ENCODE data around the gene RAP2A.
A peak's percentile ranks its signal among the peaks of the same experiment; 100 is the strongest.

Gene RAP2A

DNA sequence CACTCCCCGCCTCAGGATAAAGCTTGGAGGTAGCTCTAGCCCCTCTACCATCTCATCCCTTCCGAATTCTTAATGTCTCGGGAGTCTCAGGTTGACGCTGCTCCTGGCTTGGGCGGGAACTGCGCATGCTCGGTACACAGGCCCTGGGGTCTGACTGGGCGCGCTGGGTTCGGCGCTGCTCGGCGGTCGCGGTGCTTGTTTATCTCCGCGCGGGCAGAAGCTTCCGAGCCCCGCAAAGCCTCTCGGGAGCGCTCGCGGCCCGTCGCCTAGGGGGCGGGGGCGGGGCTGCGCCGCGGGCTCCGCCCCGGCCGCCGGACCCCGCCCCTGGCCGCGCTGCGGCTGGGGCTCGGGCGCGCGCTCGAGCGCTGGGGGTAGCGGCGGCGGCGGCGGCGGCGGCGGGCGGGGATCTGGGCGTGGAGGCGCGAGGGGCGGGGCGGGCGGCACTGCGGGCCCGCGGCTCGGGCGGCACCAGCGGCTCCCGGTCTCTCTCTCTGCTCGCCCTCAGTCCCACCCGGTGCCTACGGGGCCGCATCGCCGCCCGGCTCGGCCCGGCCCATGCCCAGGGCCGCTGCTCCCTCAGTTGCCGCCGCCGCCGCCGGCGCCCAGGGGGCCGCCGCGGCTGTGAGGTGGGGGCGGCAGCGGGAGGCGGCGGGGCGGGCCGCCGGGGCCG, at the start of gene RAP2A:
Gene RAP2A, plus strand, starts transcription at position 443 of the 670 bp plus-strand sequence. CDS start 302 bp downstream, outside the sequence.
- peak; percentile 83 for DNase-seq

DNA sequence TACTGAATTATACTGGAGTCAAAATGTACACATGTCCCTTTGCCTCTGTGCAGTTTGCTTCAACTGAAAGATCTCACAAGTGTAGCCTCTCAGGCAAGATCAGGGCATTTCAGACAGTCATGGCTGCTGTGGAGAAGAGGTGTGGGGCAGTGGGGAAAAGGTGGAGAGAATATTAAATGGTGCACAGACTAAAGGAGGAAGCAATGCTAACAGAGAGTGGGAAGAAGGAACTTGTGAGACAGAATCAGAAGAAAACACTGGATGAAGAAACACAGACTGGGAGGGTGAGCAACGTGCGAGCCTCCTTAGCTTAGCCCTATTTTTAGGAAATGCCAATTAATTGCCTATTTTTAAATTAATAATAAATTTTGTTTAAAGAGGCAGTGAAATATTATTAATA, 49.6 kb upstream of the RAP2A start:
- no peak for DNase-seq

DNA sequence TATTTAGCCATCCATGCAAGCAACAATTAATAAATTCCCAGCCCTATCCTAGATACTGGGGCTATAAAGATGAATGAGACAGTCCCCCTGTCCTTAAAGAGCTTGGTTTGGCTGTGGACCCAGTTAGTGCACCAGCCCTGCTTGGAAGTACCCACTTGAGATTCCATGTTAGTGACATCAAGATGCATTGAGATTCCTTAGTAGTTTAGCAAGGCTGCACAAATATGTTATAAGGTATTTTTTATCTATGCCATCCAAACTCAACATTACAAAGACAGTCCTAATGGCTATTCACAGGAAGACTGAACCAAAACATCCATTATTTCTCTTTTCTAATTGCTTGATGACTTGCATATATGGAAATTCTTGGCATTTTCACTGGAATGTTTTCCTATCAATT, 48.8 kb upstream of the RAP2A start:
- no peak for DNase-seq

DNA sequence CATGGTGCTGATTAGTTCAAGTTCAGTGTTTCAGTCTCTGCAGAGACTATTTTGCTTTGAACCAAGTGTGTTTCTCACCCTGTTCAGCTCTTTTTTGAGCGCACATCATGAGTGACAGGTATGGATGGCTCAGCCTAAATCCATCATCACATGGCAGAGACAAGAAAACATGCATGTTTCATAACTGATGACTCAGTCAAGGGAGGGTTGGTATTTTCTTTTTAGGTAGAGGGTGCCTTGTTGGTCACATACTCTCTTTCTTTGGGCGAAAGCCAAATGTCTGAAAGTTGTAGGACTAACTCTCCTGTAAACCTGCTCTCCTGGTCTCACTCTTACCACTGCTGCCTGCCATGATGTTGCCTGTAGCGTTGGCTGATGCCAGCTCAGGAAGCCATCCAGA, 48.1 kb upstream of the RAP2A start:
- no peak for DNase-seq

DNA sequence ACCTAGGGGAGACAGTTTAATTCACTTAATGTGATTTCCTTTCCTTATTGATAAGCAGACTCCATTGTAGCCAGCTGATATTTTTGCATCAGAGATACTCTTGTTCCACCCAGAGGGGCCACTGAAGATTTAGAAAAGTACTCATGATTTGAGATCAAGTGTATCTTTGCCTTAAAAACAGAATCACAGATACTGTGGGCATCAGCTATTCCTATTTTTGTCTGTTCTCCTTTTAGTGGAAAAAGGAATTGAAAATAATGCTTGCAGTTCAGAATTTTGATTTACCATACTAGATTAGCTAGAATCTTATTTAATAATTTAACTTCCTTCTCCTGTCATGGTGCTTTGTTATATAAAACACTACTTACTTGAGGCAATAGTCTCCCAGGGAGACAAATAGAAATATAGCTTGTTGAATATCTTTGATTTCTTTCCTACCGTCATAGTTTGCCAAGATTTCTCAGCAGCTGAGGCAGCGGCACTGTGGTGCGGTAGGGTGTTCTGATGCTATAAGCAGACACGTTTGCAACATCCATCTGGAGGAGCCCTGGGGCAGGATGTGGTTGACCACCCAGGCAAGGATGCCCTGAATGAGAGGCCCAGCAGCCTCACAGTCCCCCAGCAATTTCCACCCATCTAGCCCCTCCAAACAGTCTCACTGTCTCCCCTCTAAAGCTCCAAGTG, 47.0 kb upstream of the RAP2A start:
- DNase-seq: no peak

DNA sequence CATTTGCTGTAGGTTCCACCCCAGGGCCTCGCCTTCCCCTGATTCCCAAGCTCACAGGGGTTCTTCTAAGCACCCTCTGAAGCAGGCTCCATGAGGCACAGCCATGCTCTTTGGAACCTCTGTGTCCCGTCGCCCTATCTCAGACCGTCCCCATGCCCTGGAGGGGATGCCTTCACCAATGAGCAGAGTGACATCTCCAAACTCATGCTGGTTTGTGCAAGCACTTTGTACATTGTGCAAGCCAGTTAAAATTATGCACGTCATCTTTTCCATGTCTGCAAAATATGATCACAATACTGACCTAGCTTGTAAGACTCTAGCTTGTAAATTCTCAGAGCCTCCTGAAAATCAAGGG, 46.5 kb upstream of the RAP2A start:
- DNase-seq: no peak

DNA sequence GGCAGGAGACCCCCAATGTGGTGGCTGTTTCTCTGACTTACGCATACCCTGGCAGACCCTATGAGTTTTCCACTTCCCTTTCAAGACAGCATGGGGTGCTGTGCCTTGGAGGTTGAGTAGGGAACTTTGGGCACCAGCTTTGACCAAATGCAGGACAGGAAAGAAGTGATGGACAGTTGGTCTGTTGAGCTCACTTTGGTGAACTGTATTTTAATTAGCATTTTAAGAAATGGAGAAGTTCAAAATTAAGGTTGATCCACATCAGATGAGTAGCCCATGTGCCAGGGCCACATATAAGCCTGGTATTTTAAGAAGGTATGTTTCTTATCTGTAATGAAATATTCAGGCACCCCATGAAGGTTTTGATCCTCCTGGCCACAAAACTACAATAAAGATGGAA, 46.1 kb upstream of the RAP2A start:
- DNase-seq: no peak

DNA sequence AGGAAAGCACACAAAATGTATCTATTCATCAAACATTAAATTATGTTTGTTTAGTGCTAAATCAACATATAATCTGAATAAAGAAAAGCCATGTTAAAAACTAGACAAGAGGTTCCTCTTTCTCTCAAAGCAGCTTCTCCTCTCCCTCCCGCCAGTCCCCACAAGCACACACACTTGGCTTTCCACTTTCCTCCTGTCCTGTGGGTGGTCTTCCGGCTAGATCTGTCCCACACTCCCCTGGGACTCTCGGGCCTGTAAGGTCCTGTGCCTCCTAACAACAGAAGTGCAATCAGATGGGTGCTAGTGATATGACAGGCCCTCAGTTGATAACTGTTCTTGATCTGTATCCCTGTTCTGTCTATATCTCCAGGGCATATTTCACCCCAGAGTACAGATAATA, 45.6 kb upstream of the RAP2A start:
- DNase-seq: no peak

DNA sequence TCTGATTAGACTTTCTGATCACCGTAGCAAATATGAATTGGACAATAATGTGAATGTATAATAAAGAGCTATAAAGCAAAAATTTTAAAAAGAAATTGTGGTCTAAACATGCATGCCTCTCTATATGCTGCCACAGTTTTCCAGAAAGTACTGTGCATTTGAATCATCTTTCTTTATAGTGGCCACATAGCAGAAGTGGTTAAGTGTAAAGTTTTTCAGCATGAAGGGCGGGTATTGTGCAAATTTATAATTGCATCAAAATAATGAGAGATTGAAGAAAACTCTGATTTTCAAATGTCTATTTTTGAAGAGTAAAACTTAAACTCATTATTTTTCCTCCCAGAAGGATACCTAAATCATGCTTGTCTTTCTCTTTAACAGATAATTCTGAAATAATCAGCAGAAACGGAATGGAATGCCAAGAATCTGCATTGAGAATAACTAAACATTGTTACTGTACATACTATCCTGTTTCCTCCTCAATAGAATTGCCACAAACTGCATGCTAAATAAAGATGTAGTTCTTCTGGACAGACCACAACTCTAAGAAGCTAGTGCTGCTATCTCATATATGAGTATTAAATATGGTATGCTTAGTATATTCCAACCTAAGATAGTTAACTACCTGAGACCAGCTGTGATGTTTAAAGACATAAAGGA, 42.9 kb upstream of the RAP2A start:
- no peak for DNase-seq

DNA sequence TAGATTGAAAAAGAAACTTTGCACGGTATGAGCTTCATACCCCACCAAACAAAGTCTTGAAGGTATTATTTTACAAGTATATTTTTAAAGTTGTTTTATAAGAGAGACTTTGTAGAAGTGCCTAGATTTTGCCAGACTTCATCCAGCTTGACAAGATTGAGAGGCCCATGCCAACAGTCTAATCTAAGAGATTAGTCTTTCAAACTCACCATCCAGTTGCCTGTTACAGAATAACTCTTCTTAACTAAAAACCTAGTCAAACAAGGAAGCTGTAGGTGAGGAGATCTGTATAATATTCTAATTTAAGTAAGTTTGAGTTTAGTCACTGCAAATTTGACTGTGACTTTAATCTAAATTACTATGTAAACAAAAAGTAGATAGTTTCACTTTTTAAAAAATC, 41.9 kb upstream of the RAP2A start:
- no peak for DNase-seq

DNA sequence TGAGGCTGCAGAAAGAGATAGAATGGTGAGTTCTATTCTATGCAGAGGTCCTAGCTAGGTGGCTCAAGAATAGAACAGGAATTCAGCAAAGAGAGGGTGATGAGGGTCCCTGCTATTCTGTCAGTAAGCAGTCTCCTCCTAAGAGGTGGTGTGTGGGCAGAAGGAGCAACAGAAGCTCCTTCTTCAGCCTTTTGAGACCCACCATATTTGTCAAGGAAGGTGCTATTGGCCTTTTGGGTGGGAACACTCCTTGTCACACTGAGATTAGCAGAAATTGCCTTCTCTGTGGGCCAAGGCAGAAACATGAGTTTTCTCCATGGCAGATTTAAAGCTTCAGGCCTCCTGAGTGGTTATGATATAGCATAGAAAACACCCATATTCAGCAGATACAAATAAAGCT, 39.4 kb upstream of the RAP2A start:
- no peak for DNase-seq

DNA sequence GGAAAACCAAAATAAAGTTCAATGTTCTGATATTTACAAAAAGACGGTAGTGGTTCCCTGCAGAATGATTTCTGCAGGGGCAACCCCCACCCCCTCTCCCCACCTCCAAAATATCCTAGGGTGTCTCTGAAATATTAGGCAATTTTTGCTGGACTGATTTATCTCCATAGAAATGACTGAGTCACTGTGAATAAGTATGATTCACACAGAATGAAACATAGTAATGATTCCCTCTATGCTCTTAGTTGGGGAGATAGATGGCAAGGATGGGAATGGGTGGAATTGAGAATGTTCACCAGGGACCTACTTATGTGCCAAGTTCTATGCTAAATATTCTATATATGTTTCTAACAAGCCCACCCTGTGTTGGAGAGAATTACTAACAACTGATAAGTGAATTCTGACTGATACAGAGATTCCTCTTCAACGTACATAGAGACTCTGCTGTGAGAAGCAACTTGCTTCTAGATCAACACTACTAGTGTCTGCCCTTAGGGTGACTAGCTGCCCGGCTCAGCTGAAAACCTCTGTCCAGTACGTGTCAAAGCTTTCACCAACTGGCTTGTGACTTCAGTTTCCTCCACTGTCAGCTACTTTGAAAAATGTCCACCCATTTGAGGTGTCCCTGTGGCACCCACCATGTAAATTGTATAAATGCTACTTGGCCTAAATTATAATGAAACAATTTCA, 38.4 kb upstream of the RAP2A start:
- DNase-seq: no peak

DNA sequence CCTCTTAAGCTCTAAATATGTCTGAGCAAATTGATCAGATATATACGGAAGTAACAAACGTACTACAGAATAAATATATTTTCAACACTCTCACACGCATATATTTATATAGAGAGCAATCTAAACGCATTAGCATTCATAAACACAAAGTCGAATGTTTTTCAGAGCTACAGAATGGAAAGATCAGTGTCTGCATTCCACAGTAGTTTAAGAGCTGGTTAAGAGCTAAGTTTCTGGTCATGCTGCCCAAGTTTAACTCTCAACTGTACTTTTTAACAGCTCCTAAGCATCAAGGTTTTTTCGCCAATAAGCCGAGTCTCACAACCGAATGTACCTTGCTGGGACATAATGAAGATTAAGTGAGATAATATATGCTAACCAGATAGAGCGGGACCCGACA, 36.7 kb upstream of the RAP2A start:
- no peak for DNase-seq

DNA sequence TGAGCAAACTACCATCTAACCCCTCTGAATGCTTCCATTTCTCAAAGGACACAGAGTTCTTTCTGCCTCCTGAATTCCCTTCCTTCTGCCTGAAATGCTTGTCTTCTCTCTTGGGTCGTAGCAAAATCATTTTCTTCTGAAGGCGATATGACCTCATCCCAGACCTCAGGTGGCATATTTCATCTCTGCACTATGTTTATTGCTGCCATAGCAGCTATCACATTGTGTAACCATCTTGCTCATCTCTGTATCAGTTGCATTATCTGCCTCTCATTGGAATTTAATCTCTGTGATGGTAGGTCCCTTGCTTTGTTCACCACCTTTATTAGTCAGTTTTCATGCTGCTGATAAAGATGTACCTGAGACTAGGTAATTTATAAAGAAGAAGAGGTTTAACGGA, 32.5 kb upstream of the RAP2A start:
- no peak for DNase-seq

DNA sequence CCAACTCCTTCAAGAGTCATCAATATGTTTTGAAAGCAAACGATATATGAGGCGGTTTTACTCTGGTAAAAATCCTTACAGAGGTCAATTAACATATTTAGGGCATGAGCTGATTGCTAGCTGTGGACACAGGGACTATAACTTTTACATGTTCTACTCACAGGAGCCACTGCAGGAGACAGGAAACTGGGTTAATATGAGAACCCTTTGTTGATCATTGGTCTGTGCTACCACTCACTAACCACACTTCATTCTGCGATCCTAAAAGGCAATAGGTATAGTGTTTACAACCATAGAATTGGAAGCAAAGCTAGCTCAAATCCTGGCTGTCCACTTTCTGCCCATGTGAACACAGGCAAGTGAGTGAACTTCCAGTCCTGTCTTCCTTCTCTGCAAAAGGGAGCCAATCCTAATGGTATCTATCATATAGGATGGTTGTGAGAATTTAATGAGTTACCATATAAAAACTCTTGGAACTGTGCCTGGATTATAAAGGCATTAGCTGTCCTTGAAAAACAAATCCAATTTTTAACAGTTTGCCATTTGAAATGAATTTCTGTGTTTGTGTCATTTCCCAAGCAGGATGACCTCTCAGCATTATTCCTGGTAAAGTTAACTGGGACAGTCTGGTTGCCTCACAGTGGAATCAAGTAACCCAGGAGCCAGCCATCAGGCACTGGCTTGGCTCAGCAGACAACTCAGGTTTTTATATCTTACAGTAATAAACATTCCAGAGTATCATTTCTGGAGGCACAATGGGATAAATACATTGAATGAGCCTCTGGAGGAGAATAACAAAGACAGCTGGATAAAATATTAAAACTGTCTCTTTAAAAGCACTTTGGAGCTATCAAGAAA, 29.8 kb upstream of the RAP2A start:
- DNase-seq: no peak

DNA sequence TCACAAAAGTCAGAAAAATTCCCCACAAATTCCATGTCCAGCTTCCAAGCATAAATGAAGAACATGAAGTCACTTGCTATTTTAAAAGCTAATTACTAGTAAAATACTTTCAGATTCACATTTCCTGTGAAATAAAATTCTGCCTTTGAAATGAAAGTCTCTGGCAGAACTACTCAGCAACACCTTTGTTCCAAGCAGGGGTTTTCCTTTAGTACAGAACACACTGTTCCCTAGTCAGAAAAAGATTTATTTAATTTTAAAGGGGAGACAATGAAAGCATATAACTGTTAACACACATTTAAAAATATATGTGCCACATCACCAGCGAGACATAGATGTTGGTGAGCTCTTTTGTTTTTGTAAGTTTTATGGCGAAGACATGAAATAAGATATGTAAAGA, 26.4 kb upstream of the RAP2A start:
- DNase-seq: no peak

DNA sequence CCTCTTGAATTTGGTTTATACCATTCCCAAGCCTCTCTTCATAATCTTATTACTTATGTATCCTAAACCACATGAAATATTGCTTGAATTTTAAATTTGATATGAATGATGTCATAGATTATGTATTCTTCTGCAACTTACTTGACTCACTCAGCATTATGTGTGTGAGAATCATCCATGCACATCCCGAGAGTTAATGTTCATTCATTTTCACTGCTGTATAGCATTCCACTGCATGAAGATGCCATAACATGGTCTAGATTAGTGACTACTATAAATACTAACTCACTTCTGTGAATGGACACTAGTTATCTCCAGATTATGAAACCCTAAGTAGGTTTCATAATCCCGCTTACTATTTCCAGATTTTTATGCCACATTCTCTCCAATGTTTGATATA, 25.0 kb upstream of the RAP2A start:
- DNase-seq: no peak

DNA sequence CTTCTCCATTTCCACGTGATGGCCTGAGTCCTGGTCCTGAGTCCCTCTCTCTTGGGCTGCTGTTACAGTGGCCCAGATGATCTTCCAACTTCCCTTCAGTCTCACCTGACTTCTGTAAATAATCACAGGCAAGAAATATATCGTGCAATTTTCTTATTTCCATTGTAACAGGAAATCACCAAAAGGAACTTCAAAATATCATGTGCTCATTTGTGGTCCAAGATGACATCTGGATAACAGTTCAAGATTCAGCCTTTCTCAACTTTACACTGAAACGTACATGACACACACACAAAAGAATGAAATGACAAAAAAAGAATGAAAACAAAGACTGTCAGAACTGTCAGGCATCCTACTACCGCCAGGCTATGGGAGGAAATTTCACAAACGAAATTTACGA, 22.0 kb upstream of the RAP2A start:
- DNase-seq: no peak

DNA sequence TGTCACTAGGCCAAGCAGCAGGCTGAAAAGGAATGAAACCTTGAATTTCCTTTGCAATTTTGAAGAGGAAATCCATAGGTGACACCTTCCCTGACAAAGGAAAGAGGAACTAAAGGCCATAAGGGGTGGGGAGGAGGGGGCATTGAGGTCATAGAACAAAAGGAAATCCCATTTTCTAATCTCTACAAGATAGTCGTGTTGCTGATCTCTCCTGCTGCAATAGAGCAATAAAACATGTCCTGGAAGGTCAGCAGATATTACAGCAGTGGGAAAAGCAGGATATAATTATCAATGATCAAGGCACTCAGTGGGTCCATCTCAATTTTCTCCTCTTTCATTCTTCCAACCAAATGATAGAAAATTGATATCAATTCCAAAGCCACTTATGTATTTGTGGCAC, 20.3 kb upstream of the RAP2A start:
- no peak for DNase-seq

DNA sequence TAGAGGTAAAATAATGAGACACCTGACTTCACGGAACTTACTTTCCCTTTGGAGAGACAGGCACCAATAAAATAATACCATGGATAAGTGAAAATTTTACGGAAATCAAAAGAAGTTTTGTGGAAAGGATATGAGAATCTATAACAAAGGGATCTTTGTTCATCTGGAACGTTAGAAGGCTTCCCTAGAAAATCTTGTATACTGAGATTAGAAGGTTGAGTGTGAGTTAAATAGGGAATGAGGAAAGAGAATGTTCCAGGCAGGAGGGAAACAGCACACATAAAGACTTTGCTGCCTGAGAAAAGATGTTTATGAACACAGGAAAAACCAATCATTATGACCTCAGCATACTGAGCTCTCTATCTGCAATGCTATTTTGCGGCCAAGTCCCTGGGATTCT, 19.6 kb upstream of the RAP2A start:
- DNase-seq: no peak

DNA sequence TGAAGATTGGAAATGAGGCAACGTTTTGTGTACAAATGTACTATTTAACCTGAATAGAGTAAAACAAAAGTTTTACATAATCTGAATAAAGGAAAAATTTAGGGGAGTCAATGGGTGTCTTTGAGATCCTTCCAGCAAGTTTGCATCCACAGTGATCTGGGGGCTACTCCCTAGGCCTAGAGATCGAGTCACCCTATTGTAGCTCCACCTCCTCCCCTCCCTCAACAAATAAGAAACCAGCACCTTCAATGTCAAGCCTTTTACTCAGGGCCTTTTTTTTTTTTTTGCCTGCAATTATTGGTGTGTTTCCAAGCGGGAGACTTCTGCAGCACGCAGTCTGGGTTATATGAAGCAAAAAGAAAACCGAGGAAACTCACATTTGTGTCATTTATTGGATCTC, 16.3 kb upstream of the RAP2A start:
- DNase-seq: no peak

DNA sequence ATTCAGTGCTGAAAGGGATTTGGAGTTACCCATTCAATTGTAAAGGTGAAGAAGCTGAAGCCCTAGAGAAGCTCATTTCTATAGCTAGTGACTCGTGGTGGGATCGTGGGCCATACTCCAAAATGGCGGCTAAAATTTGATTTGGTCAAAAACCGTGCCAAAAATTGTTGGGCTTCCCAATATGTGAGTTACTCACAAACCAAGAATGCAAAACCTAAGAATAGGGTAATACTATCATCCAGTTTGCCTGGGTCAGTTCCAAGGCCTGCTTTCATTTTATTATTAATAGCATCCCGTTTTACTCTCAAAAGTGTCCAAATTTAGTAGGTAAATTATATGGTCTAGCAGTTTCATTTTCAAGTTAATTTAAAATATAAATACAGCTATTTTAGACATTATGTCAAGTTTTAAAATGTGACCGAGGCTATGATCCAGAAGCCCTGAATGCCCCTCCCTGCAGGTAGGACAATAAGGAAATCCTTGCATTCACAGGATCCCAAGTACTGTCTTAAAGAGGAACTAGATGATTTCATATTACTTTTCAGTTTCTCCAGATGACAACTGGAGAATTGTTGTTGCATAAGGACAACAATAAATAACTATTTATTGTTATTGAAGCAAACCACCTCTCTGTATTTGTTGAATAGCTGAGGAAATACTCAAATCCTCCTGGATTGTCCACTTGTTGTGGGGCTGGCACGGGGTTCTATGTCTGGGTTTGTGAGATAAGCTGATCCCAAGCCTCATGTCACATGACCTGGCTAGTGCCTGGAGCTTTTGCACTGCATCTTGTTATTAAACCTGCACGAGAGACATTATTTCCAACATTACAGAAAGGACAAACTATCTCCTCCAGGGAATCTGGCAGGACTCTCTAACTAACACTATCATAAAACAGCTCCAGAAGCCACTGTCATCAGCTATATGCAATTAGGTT, 11.6 kb upstream of the RAP2A start:
- no peak for DNase-seq

All from NCI-H510A treated with DMSO at 0.1 percent for 48 hours (cell line).